Measurements from ENCODE around the gene MUC20.
A peak's percentile ranks its signal among the peaks of the same experiment; 100 is the strongest.
"Not testable (repeated sequence)": the region's sequence is repeated elsewhere in the genome, so short reads cannot be mapped to it uniquely, and the experiment has no call there.

Gene MUC20

GRCh38 chr3:195732940-195733339 lies 12.2 kb downstream of the MUC20 start:
- no peak for DNase-seq

DNA sequence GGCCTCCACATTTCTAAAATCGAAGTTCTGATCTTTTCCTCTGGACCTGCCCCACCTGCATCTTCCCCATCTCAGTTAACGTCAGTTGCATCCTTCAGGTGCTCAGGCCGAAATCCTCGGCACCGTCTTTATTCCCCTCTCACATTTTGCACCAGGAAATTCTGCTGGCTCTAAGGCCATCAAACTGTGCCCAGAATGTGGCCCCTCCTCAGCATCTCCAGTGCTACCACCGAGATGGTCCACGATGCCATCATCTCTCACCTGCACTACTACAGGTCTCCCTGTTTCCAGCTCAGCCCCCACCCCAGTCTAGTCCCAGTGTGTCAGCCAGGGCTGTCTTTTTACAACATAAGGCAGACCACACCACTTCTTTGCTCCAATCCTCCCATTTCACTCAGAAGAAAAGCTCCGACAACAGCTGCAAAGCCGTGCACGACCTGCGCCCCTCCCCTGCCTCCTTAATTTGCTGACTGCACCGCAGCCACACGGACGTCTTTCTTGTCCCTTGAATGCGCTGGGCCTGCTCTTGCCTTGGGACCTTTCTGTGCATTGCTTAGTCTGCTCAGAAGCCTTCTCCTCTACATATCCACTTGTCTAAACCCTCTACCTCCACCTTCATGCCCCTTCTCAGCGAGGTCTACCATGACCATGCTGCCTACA lies 14.4 kb downstream of the MUC20 start:
- no peak for DNase-seq

- DNase-seq: no peak
Measured at GRCh38 chr3:195736866-195737490, 16.2 kb downstream of the MUC20 start.

- not testable (repeated sequence) for DNase-seq
Measured at GRCh38 chr3:195737782-195738181, 17.0 kb downstream of the MUC20 start.

GRCh38 chr3:195738274-195739044 lies 17.7 kb downstream of the MUC20 start:
- no peak for DNase-seq

DNA sequence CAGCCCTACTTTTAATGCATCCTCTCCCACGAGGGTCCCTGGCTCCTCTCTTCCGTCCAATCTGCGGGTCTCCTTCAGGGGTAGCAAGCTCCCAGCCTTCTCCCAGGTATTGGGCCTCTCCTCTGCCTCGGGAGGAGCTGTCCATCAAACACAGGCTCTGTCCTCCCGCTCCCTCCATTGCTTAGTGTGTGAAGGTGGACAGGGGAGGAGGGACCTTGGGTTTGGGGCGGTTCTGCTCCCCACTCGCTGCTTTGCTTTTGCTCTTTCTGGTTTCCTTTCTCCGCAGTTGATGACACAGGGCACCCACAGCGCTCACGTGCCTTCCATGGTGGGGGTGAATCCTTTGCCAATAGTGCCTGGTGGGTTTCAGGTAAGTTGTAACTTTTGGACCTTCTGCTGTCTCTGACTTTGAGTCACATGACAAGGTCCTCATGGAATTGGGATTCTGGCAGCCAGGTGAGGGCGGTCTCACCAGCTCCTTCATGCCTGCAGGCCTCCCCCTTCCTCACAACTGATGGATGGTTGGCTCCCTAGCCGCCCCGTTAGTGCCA lies 18.9 kb downstream of the MUC20 start:
- no peak for DNase-seq

GRCh38 chr3:195744437-195744836 lies 23.7 kb downstream of the MUC20 start:
- no peak for DNase-seq

GRCh38 chr3:195746346-195746745 lies 25.6 kb downstream of the MUC20 start:
- DNase-seq: no peak

DNA sequence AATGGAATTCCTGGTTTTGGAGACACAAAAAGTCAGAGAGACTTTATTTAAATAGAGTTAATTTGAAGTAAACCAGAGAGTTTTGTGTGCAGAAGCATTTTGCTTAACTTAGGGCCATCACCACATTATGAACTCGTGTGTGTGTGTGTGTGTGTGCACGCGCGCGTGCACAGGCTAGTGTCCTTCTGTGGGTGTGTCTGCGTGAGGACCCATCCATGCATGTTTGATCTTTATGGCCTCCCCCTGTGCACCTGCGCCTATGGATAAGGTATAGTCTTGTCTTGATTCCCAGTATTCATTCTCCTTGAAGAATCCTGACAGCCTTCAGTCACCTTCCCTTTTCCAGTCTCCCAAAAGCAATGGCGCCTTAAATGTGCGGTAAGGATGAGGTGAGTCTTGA lies 26.0 kb downstream of the MUC20 start:
- DNase-seq: no peak

DNA sequence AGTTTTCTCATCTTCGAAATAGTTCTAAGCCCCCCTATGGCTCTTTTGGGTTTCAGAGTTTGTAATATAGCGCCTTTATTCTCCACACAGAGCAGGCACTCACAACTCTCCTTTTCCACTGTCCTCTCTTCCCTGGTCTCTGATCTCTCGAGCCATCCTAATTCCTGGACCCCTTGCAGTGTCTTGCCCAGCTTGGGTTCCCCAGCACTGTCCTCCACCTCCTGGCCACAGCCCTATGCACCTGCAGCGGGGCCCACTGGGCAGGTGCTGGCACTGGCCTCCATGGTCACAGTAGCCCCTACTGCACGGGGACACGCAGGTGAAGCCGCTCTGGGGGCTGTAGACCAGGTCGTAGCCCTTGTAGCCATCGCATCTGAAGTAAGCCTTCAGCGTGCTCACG lies 27.9 kb downstream of the MUC20 start:
- no peak for DNase-seq

- not testable (repeated sequence) for DNase-seq
Measured at GRCh38 chr3:195749101-195749500, 28.3 kb downstream of the MUC20 start.

DNA sequence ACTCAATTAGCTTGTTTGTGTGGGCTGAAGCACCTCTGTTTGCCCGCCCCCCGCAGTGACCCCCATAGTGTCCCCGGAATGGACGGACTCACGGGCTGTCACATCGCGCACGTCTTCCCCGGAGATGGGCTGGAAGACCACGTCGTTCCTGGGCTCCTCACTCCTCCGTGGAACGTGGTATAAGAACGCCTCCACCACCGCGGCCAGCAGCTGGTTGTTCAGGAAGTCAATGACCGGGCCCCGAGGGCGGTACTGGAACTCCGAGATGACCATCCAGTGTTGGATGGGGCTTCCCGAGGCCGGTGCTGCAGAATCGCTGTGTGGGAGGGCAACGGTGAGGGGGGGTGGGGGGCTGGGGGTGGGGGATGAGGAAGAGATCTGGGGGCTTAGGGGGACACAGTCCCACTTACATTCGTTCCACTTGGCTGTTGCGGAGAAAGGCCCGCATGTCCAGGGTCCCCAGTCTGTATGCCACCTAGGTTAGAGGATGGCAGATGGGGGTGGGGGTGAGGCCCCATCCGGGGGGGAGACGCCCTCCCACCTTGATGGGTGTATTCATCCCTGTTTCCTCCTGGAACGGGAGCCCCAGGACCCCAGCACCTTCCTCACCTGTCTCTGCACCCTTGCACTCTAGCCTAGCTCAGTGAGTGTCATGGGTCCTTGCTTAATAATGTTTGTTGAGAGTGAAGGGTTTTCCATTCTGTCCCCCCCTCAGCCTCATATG lies 30.2 kb downstream of the MUC20 start:
- DNase-seq: no peak

DNA sequence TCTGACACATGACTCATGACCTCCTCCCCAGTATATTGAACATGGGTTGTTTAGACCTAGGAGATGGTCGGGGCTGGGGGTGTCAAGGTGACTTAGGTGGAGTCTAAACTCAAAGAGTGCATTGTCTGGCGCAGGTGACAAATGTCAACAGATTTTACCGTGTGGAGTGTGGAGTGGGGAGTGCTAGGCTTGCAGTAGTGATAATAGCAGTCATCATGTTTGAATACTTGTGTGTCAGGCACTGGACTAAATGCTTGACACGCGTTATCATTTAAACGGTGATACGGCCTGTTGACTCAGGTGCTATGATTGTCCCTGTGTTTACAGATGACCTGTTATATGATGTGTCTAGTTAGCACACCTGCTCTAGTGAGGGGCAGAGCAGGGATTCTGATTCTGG lies 30.8 kb downstream of the MUC20 start:
- DNase-seq: peak in 1 of 2 experiments; percentile 10

DNA sequence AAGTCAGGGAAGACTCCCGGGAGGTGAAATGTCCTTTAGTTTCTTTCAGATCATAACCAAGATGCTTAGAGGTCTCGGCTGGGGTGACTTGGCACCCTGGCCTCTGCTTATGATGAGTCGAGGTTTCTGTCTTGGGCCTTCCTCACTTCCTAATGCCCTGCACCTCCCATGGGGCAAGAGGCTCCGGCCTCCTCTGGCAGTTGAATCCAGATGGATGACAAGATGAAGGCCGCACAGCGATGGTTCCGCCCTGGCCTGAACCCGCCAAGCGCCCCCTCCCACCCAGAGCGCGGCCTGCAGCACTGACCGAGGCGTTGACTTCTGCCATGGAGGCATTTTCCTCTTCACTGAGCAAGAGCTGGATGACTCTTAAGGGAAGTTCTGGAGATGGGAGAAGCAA lies 31.3 kb downstream of the MUC20 start:
- no peak for DNase-seq

DNA sequence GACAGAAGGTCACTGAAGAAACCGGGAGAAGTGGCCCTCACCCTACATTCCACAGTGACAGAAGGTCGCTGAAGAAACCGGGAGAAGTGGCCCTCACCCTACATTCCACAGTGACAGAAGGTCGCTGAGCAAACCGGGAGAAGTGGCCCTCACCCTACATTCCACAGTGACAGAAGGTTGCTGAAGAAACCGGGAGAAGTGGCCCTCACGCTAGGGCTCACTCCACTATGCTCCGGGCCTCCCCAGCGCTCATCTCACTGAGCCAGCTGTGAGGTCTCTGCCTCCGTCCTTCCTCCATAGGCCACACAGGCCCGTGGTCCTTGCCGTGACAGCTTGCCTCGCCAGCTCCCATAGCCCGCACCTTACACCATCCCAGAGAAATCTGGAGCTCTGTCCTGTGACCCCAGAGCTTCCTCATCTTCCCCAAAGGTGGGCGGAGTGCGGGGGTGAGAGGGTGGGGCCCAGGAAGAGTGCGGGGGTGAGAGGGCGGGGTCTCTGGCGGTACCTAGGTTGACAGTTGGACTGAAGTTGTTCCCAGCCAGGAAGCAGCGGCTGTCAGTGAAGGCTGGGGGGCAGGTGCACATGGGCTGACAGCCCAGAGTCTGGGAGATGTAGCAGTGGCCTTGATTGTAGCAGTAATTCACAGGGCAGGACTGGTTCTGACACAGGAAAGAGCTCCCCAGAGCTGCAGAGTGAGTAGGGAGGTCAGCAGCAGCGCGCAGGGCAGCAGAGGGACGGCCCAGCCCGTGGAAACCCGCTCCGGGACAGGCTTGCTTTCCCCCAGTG lies 32.0 kb downstream of the MUC20 start:
- DNase-seq: no peak

GRCh38 chr3:195753581-195753980 lies 32.8 kb downstream of the MUC20 start:
- no peak for DNase-seq

DNA sequence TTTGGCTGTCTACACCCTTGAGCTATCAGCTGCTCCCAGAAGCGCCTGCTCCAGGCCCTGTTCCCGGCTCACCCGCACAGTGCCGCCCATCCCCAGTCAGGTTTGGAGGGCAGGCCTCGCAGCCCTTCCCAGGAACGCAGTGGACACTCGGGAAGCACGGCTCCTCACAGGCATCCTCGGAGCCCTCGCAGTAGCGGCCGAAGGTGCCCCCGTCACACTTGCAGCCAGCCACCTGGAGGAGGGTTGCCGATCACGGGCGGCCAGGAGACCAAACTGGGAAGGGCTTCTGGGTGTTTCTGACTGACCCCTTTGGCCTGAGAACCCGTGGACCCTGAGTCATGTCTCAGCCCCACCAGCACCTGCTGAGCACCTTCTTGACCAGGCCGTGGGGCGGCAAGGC lies 33.4 kb downstream of the MUC20 start:
- DNase-seq: no peak

GRCh38 chr3:195754906-195755305 lies 34.1 kb downstream of the MUC20 start:
- DNase-seq: no peak

DNA sequence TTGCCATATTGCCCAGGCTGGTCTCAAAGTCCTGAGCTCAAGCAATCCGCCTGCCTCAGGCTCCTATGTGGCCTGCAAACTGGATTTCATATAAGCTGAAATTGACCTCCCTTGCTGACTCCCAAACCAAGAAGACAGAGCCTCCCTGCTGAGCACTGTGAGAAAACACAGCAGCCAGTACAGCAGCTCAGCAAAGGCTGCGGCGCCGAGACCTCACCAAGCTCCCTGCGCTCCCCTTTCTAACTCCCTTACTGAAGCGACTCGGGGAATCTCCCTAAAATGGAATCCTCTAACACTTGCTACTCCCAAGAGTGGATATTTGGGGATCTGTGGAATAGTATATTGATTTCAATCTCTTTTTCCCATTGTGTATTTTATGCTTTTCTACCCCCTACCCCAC lies 34.6 kb downstream of the MUC20 start:
- no peak for DNase-seq

GRCh38 chr3:195755791-195756676 lies 35.3 kb downstream of the MUC20 start:
- no peak for DNase-seq

GRCh38 chr3:195757438-195757770 lies 36.6 kb downstream of the MUC20 start:
- no peak for DNase-seq

Measured in NCI-H187 (cell line).